Dermis blood vessel endothelial cell (primary cell): ENCODE measurements around the gene FOXJ1. TPM values are rescaled to one million over a fixed set of nuclear protein-coding genes. Genes with fewer than 3 reads are reported as not detected.

ENCODE experiments used
- DNase-seq: peaks from one replicate; pipeline ENCODE4 v3.0.0; 2010
- total RNA-seq: library from RNA; depleted of rRNA; stranded (reverse); fragments of >200 nt; gene quantifications from 2 replicates; pipeline ENCODE4 v1.2.3, GENCODE V29; 2014

Gene FOXJ1
- total RNA-seq, 1 donor from 2014 or later, result not detected

GRCh38 chr17:76123749-76124581, 17.1 kb downstream of the FOXJ1 start:
- no peak for DNase-seq

GRCh38 chr17:76123191-76123499, 17.9 kb downstream of the FOXJ1 start:
- no peak for DNase-seq

- no peak for DNase-seq
Observed at GRCh38 chr17:76122431-76123190, 18.4 kb downstream of the FOXJ1 start.

GRCh38 chr17:76121932-76122430, 19.1 kb downstream of the FOXJ1 start:
- DNase-seq, result peak; percentile 28

- no peak for DNase-seq
Observed at GRCh38 chr17:76120658-76121008, 20.4 kb downstream of the FOXJ1 start.

- DNase-seq, result no peak
Observed at GRCh38 chr17:76119409-76120371, 21.4 kb downstream of the FOXJ1 start.

- no peak for DNase-seq
Observed at GRCh38 chr17:76115138-76115754, 25.8 kb downstream of the FOXJ1 start.

- no peak for DNase-seq
Observed at GRCh38 chr17:76111956-76112355, 29.1 kb downstream of the FOXJ1 start.

GRCh38 chr17:76107509-76107908, 33.5 kb downstream of the FOXJ1 start:
- DNase-seq, result peak; percentile 48

GRCh38 chr17:76106703-76107102, 34.3 kb downstream of the FOXJ1 start:
- DNase-seq, result no peak

GRCh38 chr17:76104896-76105231, 36.2 kb downstream of the FOXJ1 start:
- no peak for DNase-seq

GRCh38 chr17:76104140-76104895, 36.7 kb downstream of the FOXJ1 start:
- DNase-seq, result no peak

GRCh38 chr17:76103274-76104139, 37.5 kb downstream of the FOXJ1 start, which contains the start of gene EXOC7:
Gene EXOC7, minus strand, starts transcription at chr17:76103787. Its CDS starts 95 bp downstream, at chr17:76103692.
- DNase-seq, result peak; percentile 95

GRCh38 chr17:76102944-76103273, 38.1 kb downstream of the FOXJ1 start:
- no peak for DNase-seq

- DNase-seq, result no peak
Observed at GRCh38 chr17:76097716-76098295, 43.2 kb downstream of the FOXJ1 start.

GRCh38 chr17:76095943-76096342, 45.1 kb downstream of the FOXJ1 start:
- no peak for DNase-seq

GRCh38 chr17:76094046-76094445, 47.0 kb downstream of the FOXJ1 start:
- no peak for DNase-seq

- no peak for DNase-seq
Observed at GRCh38 chr17:76092526-76093413, 48.3 kb downstream of the FOXJ1 start.
